COLO668 (cell line): ENCODE data around the gene MARCHF9.
A peak's percentile ranks its signal among the peaks of the same experiment; 100 is the strongest.

Experiments
- DNase-seq: peaks from one replicate; lab custom pipeline; 2025; ENCODE audit not compliant: unreplicated experiment; lab: John Stamatoyannopoulos, UW

MARCHF9 gene

DNA sequence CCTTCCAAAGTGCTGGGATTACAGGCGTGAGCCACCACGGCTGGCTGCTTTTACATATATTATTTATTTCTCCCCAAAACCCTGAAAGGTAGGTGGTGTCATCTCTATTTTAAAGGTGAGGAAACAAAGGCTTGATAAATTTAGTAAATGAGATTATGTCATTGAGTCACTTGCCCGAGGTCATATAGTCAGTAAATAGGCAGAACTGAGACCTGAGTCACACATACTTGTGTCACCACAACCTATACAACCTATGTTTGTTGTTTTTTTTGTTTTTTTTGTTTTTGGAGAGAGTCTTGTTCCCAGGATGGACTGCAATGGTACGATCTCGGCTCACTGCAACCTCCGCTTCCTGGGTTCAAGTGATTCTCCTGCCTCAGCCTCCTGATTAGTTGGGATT, 40.5 kb downstream of the MARCHF9 start:
- no peak for DNase-seq

DNA sequence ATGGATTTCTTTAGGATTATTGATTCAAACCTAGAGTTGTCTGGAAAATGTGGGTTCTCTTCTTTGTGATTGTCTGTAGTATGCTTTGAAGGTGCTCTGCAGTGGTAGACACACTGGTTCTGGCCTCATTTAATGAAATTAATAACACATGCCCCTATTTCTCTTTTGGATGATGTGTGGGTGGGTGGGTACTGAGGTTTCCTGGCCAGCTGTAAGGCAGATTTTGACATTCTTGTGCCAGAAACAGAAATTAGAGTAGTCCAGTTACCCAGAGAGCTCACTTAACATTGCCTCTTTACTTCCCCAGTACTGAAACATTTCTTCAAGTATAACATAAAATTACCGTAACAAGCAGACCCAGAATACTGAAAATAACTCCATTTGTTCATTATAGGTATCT, 42.1 kb downstream of the MARCHF9 start:
- no peak for DNase-seq

DNA sequence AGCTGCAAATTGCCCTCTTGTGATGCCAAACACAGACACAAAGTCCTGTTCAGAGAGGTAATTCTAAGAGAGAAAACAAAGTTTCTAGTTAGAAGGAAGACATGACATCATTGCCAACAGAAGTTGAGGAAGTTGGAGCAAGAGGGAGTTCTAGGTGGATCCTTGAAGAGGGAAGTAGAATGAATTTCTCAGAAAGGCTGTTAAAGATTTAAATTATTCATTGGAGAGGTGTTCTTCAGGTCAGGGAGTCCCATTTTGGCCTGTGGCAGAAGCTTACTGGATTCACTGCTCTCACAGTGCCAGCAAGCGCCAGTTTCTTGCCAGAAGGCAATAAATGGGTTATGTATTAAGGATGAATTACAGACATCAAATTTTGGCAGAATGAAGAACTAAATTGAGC, 43.0 kb downstream of the MARCHF9 start:
- no peak for DNase-seq

DNA sequence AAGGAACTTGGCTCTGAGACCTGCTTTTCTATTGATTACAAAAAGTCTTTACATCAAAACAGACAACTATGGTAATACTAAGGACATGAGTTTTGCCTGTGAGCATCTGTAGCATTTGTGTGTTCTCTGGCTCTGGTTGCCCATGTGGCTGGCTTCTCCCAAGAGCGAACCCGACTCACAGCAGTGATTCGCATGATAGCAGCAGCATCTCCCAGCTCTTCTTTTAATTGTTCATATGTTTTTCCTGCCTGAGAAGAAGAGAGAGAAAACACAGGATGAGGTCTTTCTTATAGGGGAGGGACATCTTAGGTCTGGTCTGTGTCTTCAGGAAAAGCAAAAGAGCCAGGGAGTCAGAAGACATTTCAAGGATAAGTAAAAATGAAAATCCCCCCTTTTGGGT, 46.1 kb downstream of the MARCHF9 start:
- DNase-seq = no peak

DNA sequence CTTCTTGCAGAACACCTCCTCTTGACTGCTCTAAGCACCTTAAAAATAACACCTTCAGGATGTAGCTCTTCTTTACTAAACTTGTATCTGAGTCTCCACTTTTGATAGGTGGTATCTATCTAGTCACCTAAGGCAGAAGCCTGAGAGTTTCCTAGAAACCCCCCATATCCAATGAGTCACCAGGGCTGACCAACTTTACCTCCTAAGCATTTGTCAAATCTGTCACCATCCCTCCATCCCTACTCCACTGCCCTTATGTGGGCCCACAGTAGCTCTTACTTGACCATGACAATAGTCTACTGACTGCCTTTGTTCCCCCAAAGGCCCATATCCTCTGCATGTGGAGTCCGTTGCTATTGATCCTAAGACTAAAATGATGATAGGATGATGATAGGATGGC, 47.7 kb downstream of the MARCHF9 start:
- no peak for DNase-seq

DNA sequence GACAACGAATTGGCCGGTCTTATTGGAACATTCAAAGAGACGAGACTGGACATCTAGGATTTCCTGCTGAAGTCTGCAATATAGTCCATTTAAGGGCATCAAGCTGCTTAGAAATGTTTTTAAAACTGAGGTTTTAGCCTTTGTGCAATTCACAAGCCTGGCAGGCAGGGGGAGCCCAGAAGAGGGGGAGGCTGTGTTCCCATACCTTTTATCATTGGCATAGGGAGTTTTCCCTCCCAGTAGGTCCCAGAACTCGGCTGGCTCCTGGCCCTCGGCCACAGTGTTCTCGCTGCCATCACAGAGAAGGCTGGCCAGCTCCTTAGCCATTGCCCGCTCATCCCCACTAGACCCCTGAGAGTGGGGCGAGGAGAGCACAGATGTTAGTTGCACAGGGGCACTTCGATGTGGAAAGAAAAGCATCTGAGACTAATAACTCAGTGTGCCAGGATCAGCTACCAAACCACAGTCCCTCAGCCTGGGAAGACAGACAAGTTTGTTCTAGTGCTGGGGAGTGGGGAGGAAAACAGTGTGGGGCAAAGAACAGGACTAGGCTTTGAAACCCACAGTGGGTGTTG, 48.5 kb downstream of the MARCHF9 start:
- peak; percentile 34 for DNase-seq

DNA sequence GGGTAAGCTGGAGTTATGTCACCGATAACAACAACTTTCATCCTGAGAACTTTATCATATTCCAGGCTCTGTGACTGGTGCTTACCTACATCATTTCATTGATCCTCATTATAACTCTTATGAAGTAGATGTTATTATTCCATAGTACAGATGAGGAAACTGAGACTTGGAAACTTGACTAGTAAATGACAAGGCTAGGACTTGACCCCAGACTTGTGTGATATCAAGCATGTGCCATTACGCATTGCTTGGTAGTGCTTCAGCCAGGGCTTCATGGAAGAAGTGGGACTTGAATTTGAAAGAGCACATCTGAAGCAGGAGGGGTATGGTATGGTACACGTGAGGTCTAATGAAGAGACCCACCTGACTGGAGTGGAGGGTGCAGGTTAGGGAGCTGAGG, 51.8 kb downstream of the MARCHF9 start:
- DNase-seq = no peak

DNA sequence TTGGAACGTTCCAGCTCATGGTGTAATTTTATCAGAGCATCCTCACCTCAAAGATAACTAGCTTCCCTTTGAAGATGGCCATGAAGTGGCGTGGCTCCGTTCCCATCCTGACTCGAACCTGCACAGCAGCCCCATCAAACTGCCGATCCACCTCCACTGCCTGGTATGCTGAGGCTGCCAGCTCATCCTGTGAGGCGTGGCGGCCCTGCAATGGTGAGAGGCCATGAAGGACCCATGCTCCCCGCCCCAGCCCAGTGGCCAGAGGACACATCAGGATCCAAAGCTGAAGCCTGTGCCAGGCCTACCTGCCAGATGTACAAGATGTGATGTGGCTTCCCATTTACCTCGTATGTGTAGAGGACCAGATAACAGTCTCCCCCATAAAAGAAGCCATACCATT, 52.4 kb downstream of the MARCHF9 start:
- DNase-seq = no peak

DNA sequence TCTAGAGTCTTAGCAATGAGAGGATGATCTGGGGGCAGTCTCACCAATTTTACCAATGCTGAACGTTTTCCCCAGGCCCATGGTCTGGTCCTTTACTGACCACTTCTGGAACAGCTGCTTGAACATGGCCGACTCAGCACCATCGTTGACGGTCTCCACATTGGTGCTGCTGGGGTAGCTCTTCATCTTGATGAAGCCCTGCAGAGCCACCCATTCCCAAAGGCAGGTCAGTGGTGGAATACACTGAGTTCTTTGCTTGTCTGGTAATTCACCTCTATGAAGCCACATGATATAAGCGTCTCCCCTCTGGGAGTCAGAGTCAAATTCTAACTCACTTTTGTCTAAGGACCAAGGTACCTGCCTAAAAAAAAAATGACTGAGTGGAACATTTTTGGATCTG, 53.4 kb downstream of the MARCHF9 start:
- DNase-seq = no peak

DNA sequence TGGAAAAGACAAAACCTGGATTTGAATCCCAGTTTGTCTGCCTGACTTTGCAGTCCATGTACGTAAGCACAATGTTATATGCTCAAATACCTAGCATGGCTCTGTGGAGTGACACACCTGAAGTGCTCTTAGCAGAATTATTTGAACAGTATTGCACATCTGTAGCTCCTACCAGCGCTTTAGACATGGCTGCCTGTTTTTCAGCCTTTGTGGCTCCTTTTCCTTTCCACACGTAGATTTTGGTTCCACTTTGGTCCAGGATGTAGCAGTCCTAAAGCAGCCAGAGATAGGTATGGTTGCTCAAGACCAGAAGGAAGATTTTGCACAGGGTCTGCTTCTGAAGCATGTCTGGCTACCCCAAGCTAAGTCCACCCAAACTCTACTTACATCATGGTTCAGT, 54.5 kb downstream of the MARCHF9 start:
- DNase-seq = no peak
